Esophagus muscularis mucosa (tissue), 4 donors: ENCODE data around the gene KLK14. TPM values are rescaled to one million over a fixed set of nuclear protein-coding genes. Genes with fewer than 3 reads are reported as not detected.

ENCODE experiments used
- DNase-seq: peaks from one replicate; pipeline ENCODE4 v3.0.0-alpha.2; 2017; ENCODE audit errors: extremely low spot score
- H3K27ac ChIP-seq, 4 donors: fragments of 200-600 bp; sonication (generic); replicated peaks in 1 of 4; 1 replicate in 3 of 4; 2 replicates in 1 of 4; pipeline ENCODE4 v1.5.1; 2016 to 2019; ENCODE audit warnings: mild to moderate bottlenecking in 1 of 4
- H3K27me3 ChIP-seq, 4 donors: fragments of 200-600 bp; sonication (generic); one replicate each; pipeline versions ENCODE4 v1.5.1 to v1.6.0; 2016 to 2019
- H3K36me3 ChIP-seq, 4 donors: fragments of 200-600 bp; sonication (generic); one replicate each; pipeline ENCODE4 v1.5.1; 2016 to 2019
- H3K4me1 ChIP-seq, 4 donors: fragments of 200-600 bp; sonication (generic); one replicate each; pipeline ENCODE4 v1.5.1; 2016 to 2019
- H3K4me3 ChIP-seq, 4 donors: fragments of 200-600 bp; sonication (generic); 1 replicate in 2 of 4; 2 replicates in 2 of 4; pipeline ENCODE4 v1.5.1; 2016 to 2019; ENCODE audit warnings: mild to moderate bottlenecking in 4 of 4, moderate library complexity in 1 of 4
- H3K9me3 ChIP-seq, 4 donors: fragments of 200-600 bp; sonication (generic); 1 replicate in 3 of 4; 2 replicates in 1 of 4; pipeline ENCODE4 v1.5.1; 2016 to 2019
- CTCF ChIP-seq, 3 experiments: fragments of 200-600 bp in 2 of 3; fragments of 450-650 bp in 1 of 3; sonication (generic) in 2 of 3; IDR thresholded peaks; one replicate each; pipeline ENCODE4 v1.5.1; 2017 to 2019; ENCODE audit warnings: antibody characterized with exemption in 3 of 3, mild to moderate bottlenecking in 2 of 3, moderate library complexity in 1 of 3
- EP300 ChIP-seq: sonication (generic); formaldehyde crosslinking; IDR thresholded peaks from one replicate; pipeline ENCODE4 v1.6.1; 2017; ENCODE audit warnings: antibody characterized with exemption
- POLR2A ChIP-seq: fragments of 450-650 bp; IDR thresholded peaks from one replicate; pipeline ENCODE4 v1.6.1; 2017; ENCODE audit warnings: antibody characterized with exemption, moderate library complexity, mild to moderate bottlenecking, low read depth
- POLR2AphosphoS5 ChIP-seq, 2 donors: sonication (generic); formaldehyde crosslinking; IDR thresholded peaks; one replicate each; pipeline ENCODE4 v1.6.1; 2017; ENCODE audit warnings: antibody characterized with exemption in 2 of 2
- WGBS: methylation state at CpG from one replicate; pipeline ENCODE4 v1.1.5; 2018; 5-methylcytosine and 5-hydroxymethylcytosine counted together
- intact Hi-C: fragments of 100-400 bp; cut with DNase I; formaldehyde crosslinking; loops from one replicate; pipeline ENCODE4 v1.15.1; 2023
- total RNA-seq, 4 donors: library from RNA; depleted of rRNA; stranded (reverse); fragments of >200 nt; gene quantifications; one replicate each; pipeline versions ENCODE4 v1.1.0 to v1.2.1, GENCODE V29; 2016

Gene KLK14
- total RNA-seq, 4 donors from 2014 or later = 0.52 TPM; not detected in 3

- 57% methylated on average over 3 of the region's 3 CpGs for WGBS
- no peaks in the 10 kb centered on the region for H3K9me3 ChIP-seq
- peaks cover 6 to 53% (median 14%) of the 10 kb centered on the region in 4 donors for H3K4me1 ChIP-seq
- TF ChIP-seq POLR2AphosphoS5 (IDR thresholded peaks at IDR 0.05) = no peak
- no peak for TF ChIP-seq EP300
- no peak for TF ChIP-seq CTCF (IDR thresholded peaks at IDR 0.05)
- TF ChIP-seq POLR2A = no peak
- DNase-seq = no peak
- no peak overlapping the region for H3K27ac ChIP-seq
- no peak overlapping the region for H3K4me3 ChIP-seq
- H3K27me3 ChIP-seq = no peaks in the 10 kb centered on the region
- intact Hi-C loops = no loop called here
- H3K36me3 ChIP-seq = peaks cover 6 to 67% (median 34%) of the 10 kb centered on the region in 4 donors
Observed at GRCh38 chr19:51100601-51101000, 17.9 kb upstream of the KLK14 start.

DNA sequence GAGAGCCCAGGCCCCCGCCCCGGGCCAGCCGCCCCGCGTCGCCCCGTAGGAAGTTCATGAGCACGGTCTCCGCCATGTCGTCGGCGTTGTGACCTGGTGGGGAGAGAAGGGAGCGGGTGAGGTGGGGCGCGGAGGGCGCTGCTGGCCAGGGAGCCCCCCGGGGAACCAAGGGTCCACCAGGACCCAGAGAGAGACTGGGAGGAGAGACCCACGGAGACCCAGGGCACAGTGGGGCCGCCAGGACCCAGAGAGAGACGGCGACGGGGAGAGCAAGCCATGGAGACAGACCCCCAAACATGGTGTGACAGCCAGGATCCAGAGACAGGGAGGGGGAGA is 16.3 kb upstream of the KLK14 start:
- Histone ChIP-seq H3K27ac (peak overlapping the region in 2 of 4 donors; percentile 43 to 56), H3K9me3 (no peaks in the 10 kb centered on the region), H3K4me3 (peak overlapping the region; percentile 22 to 51 (median 43)), H3K36me3 (peaks cover 6 to 56% (median 30%) of the 10 kb centered on the region in 4 donors), H3K27me3 (no peaks in the 10 kb centered on the region), H3K4me1 (peaks cover 6 to 42% (median 14%) of the 10 kb centered on the region in 4 donors)
- TF ChIP-seq POLR2A (no peak), POLR2AphosphoS5 (IDR thresholded peaks at IDR 0.05) (no peak), CTCF (IDR thresholded peaks at IDR 0.05) (no peak)
- no peak for DNase-seq
- WGBS = 68% methylated on average over 6 of the region's 22 CpGs
- intact Hi-C loops = loop anchor here (5.0 kb wide), 1 partner anchor 77 kb away; no protein-coding TSS in a partner anchor

GRCh38 chr19:51098365-51099046 is 15.8 kb upstream of the KLK14 start:
- H3K27me3 ChIP-seq = no peaks in the 10 kb centered on the region
- H3K9me3 ChIP-seq = no peaks in the 10 kb centered on the region
- TF ChIP-seq EP300 (no peak), CTCF (IDR thresholded peaks at IDR 0.05) (peak in 1 of 3 experiments; percentile 32), POLR2AphosphoS5 (IDR thresholded peaks at IDR 0.05) (peak in 1 of 2 donors; percentile 6), POLR2A (no peak)
- peaks cover 6 to 37% (median 14%) of the 10 kb centered on the region in 4 donors for H3K4me1 ChIP-seq
- H3K36me3 ChIP-seq = peaks cover 6 to 50% (median 25%) of the 10 kb centered on the region in 4 donors
- H3K4me3 ChIP-seq = peak overlapping the region; percentile 22 to 51 (median 43)
- 64% methylated on average over 32 of the region's 78 CpGs for WGBS
- DNase-seq = no peak
- peak overlapping the region in 2 of 4 donors; percentile 43 to 56 for H3K27ac ChIP-seq
- intact Hi-C loops = loop anchor here (5.0 kb wide), 1 partner anchor 76 kb away; no protein-coding TSS in a partner anchor

DNA sequence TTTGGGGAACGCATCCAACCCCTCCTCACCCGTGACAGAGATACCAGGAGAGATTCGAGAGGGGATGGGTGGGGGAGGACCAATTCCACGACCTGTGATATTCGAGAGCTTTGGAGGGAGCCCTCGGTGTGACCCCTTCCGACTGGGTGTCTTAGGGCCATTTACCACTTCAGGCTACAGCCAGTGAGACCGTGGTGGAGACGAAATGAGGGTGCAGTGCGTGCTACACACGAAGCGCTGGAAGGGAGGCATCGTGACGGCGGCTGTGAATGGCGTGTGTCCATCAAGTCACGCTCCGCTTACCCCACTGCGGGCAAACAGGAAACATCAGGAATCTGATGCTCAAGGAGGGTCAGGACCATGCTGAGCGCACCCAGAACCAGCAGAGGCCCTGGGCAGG is 15.1 kb upstream of the KLK14 start:
- DNase-seq = no peak
- Histone ChIP-seq H3K4me1 (peaks cover 6 to 37% (median 14%) of the 10 kb centered on the region in 4 donors), H3K4me3 (no peak overlapping the region), H3K9me3 (no peaks in the 10 kb centered on the region), H3K27me3 (no peaks in the 10 kb centered on the region), H3K27ac (no peak overlapping the region), H3K36me3 (peaks cover under 1 to 43% (median 20%) of the 10 kb centered on the region in 4 donors)
- 76% methylated on average over 17 of the region's 20 CpGs for WGBS
- intact Hi-C loops = loop anchor here (5.0 kb wide), 1 partner anchor 75 kb away; no protein-coding TSS in a partner anchor
- no peak for TF ChIP-seq CTCF (IDR thresholded peaks at IDR 0.05)
- no peak for TF ChIP-seq EP300
- no peak for TF ChIP-seq POLR2A
- TF ChIP-seq POLR2AphosphoS5 (IDR thresholded peaks at IDR 0.05) = no peak
